Measurements from ENCODE around the gene MYOCOS. TPM values are rescaled to one million over a fixed set of nuclear protein-coding genes. Genes with fewer than 3 reads are reported as not detected.

Gene MYOCOS
- total RNA-seq, 1 experiment from 2014 or later, result not detected

GRCh38 chr1:171583591-171584201, 38.3 kb upstream of the MYOCOS start:
- H3K4me1 ChIP-seq (ENCODE audit: insufficient read depth, low read length), result no peaks in the 10 kb centered on the region
- TF ChIP-seq EZH2phosphoT487 (IDR thresholded peaks at IDR 0.05; ENCODE audit: borderline replicate concordance, low read length), result no peak
- no peak for TF ChIP-seq CTCF (conservative IDR thresholded peaks at IDR 0.05; ENCODE audit: low read depth, low read length)
- no peak for TF ChIP-seq EZH2 (IDR thresholded peaks at IDR 0.05; ENCODE audit: low read length, unreplicated experiment)
- no peak overlapping the region for H2AFZ ChIP-seq (ENCODE audit: low read length)
- H3K9me2 ChIP-seq (replicated peaks; ENCODE audit: low read length), result no peaks in the 10 kb centered on the region
- ChIA-PET POLR2A (ENCODE audit: unreplicated experiment) (no interaction called here), CTCF (interaction anchor here (0.6 to 0.9 kb wide), 2 partner anchors 53 to 99 kb away, joined by 3 to 6 read pairs; no protein-coding TSS in a partner anchor)
- DNase-seq (no peak), ATAC-seq (peak; percentile 16; the same call in 1 of the 2 replicates)
- no peaks in the 10 kb centered on the region for H3F3A ChIP-seq (ENCODE audit: low read length, unreplicated experiment)
- H3K4me3 ChIP-seq (ENCODE audit: low read length), result no peak overlapping the region
- H3K4me2 ChIP-seq (ENCODE audit: low read length), result no peak overlapping the region
- H3K27ac ChIP-seq (ENCODE audit: low read length), result no peak overlapping the region
- intact Hi-C loops (cut with micrococcal nuclease), result loop anchor here (5.0 kb wide), 1 partner anchor 134 kb away; no protein-coding TSS in a partner anchor
- BruUV-seq (replicated peaks), result no TSS peak
- H3K9ac ChIP-seq (ENCODE audit: low read length), result no peak overlapping the region
- peaks cover 84% of the 10 kb centered on the region for H3K36me3 ChIP-seq (ENCODE audit: low read depth, low read length)
- H3K27me3 ChIP-seq (ENCODE audit: low read length), result no peaks in the 10 kb centered on the region
- no peaks in the 10 kb centered on the region for H4K20me1 ChIP-seq (ENCODE audit: low read length)
- no peaks in the 10 kb centered on the region for H3K9me3 ChIP-seq (ENCODE audit: low read length)
- no peaks in the 10 kb centered on the region for H3K79me2 ChIP-seq (ENCODE audit: low read length)

GRCh38 chr1:171585715-171586114, 36.3 kb upstream of the MYOCOS start:
- no peak overlapping the region for H3K4me3 ChIP-seq (ENCODE audit: low read length)
- H3F3A ChIP-seq (ENCODE audit: low read length, unreplicated experiment), result no peaks in the 10 kb centered on the region
- no peak for ATAC-seq
- TF ChIP-seq EZH2phosphoT487 (IDR thresholded peaks at IDR 0.05; ENCODE audit: borderline replicate concordance, low read length) (no peak), CTCF (conservative IDR thresholded peaks at IDR 0.05; ENCODE audit: low read depth, low read length) (no peak), EZH2 (IDR thresholded peaks at IDR 0.05; ENCODE audit: low read length, unreplicated experiment) (no peak)
- no peak for DNase-seq
- BruUV-seq (replicated peaks), result no TSS peak
- H3K9me3 ChIP-seq (ENCODE audit: low read length), result no peaks in the 10 kb centered on the region
- H3K79me2 ChIP-seq (ENCODE audit: low read length), result no peaks in the 10 kb centered on the region
- no peak overlapping the region for H2AFZ ChIP-seq (ENCODE audit: low read length)
- no peak overlapping the region for H3K27ac ChIP-seq (ENCODE audit: low read length)
- H3K9ac ChIP-seq (ENCODE audit: low read length), result no peak overlapping the region
- intact Hi-C loops (cut with micrococcal nuclease), result no loop called here
- H3K27me3 ChIP-seq (ENCODE audit: low read length), result no peaks in the 10 kb centered on the region
- no peaks in the 10 kb centered on the region for H3K9me2 ChIP-seq (replicated peaks; ENCODE audit: low read length)
- POLR2A ChIA-PET (ENCODE audit: unreplicated experiment), result no interaction called here
- H3K36me3 ChIP-seq (ENCODE audit: low read depth, low read length), result peaks cover 82% of the 10 kb centered on the region
- H3K4me1 ChIP-seq (ENCODE audit: insufficient read depth, low read length), result no peaks in the 10 kb centered on the region
- H4K20me1 ChIP-seq (ENCODE audit: low read length), result no peaks in the 10 kb centered on the region
- CTCF ChIA-PET, result no interaction called here
- no peak overlapping the region for H3K4me2 ChIP-seq (ENCODE audit: low read length)

GRCh38 chr1:171588230-171588629, 33.8 kb upstream of the MYOCOS start:
- Histone ChIP-seq H3K4me1 (ENCODE audit: insufficient read depth, low read length) (no peaks in the 10 kb centered on the region), H3K27me3 (ENCODE audit: low read length) (no peaks in the 10 kb centered on the region), H3K9me3 (ENCODE audit: low read length) (no peaks in the 10 kb centered on the region), H3K9me2 (replicated peaks; ENCODE audit: low read length) (no peaks in the 10 kb centered on the region), H2AFZ (ENCODE audit: low read length) (no peak overlapping the region), H3F3A (ENCODE audit: low read length, unreplicated experiment) (no peaks in the 10 kb centered on the region), H3K4me2 (ENCODE audit: low read length) (no peak overlapping the region), H3K27ac (ENCODE audit: low read length) (no peak overlapping the region), H3K79me2 (ENCODE audit: low read length) (no peaks in the 10 kb centered on the region), H3K4me3 (ENCODE audit: low read length) (no peak overlapping the region), H3K9ac (ENCODE audit: low read length) (no peak overlapping the region), H3K36me3 (ENCODE audit: low read depth, low read length) (peaks cover 89% of the 10 kb centered on the region), H4K20me1 (ENCODE audit: low read length) (no peaks in the 10 kb centered on the region)
- no TSS peak for BruUV-seq (replicated peaks)
- TF ChIP-seq CTCF (conservative IDR thresholded peaks at IDR 0.05; ENCODE audit: low read depth, low read length) (no peak), EZH2phosphoT487 (IDR thresholded peaks at IDR 0.05; ENCODE audit: borderline replicate concordance, low read length) (no peak), EZH2 (IDR thresholded peaks at IDR 0.05; ENCODE audit: low read length, unreplicated experiment) (no peak)
- ChIA-PET CTCF (no interaction called here), POLR2A (ENCODE audit: unreplicated experiment) (no interaction called here)
- no peak for DNase-seq
- no peak for ATAC-seq
- intact Hi-C loops (cut with micrococcal nuclease), result no loop called here
